PFSK-1 (cell line): Measurements from ENCODE around the gene TMEM14A.

Experiments
- POLR2AphosphoS5 ChIP-seq: IDR thresholded peaks from 2 replicates; pipeline ENCODE4 v1.6.1; 2012; ENCODE audit warnings: low read depth, mild to moderate bottlenecking, control low read depth, low read length, moderate library complexity
- REST ChIP-seq, 2 experiments: IDR thresholded peaks; 2 replicates each; pipeline versions ENCODE4 v1.6.1 to v1.8.0; 2011 to 2012; ENCODE audit warnings: low read depth in 2 of 2, low read length in 2 of 2, control low read depth in 1 of 2, inconsistent platforms in 1 of 2, mild to moderate bottlenecking in 1 of 2, moderate library complexity in 1 of 2; ENCODE audit not compliant: insufficient read depth in 1 of 2

- TF ChIP-seq POLR2AphosphoS5, result no peak
- no peak for TF ChIP-seq REST (IDR thresholded peaks at IDR 0.05; ENCODE audit: insufficient read depth in 1 of 2, low read depth in 2 of 2, low read length in 2 of 2)
Observed at GRCh38 chr6:52724042-52724405, 53.1 kb downstream of the TMEM14A start.
